GM19328 (cell line): ENCODE measurements around the gene REC114.
"Not testable (repeated sequence)": the region's sequence is repeated elsewhere in the genome, so short reads cannot be mapped to it uniquely, and the experiment has no call there.

Experiments used
- ATAC-seq: cut with Tn5 transposase; IDR thresholded peaks from one replicate; pipeline ENCODE4 v1.9.1; 2021; ENCODE audit warnings: mild to moderate bottlenecking, moderate library complexity; ENCODE audit not compliant: unreplicated experiment

The REC114 gene

GRCh38 chr15:73454096-73454495, 11.1 kb downstream of the REC114 start:
- ATAC-seq: no peak

GRCh38 chr15:73455876-73456275, 12.9 kb downstream of the REC114 start:
- no peak for ATAC-seq

- no peak for ATAC-seq
Observed at GRCh38 chr15:73457334-73457733, 14.4 kb downstream of the REC114 start.

GRCh38 chr15:73460662-73461061, 17.7 kb downstream of the REC114 start:
- no peak for ATAC-seq

- ATAC-seq: no peak
Observed at GRCh38 chr15:73464602-73465001, 21.6 kb downstream of the REC114 start.

GRCh38 chr15:73467758-73468157, 24.8 kb downstream of the REC114 start:
- ATAC-seq: no peak

- ATAC-seq: no peak
Observed at GRCh38 chr15:73474785-73475184, 31.8 kb downstream of the REC114 start.

GRCh38 chr15:73476704-73477216, 33.8 kb downstream of the REC114 start:
- no peak for ATAC-seq

- ATAC-seq: no peak
Observed at GRCh38 chr15:73480050-73480449, 37.1 kb downstream of the REC114 start.

- ATAC-seq: no peak
Observed at GRCh38 chr15:73482166-73482565, 39.2 kb downstream of the REC114 start.

- ATAC-seq: no peak
Observed at GRCh38 chr15:73483053-73483452, 40.1 kb downstream of the REC114 start.

- no peak for ATAC-seq
Observed at GRCh38 chr15:73485372-73485771, 42.4 kb downstream of the REC114 start.

GRCh38 chr15:73485885-73486284, 42.9 kb downstream of the REC114 start:
- ATAC-seq: not testable (repeated sequence)

GRCh38 chr15:73488698-73489097, 45.7 kb downstream of the REC114 start:
- no peak for ATAC-seq

GRCh38 chr15:73493922-73494321, 51.0 kb downstream of the REC114 start:
- no peak for ATAC-seq

GRCh38 chr15:73495181-73495580, 52.2 kb downstream of the REC114 start:
- no peak for ATAC-seq

- ATAC-seq: no peak
Observed at GRCh38 chr15:73500696-73501095, 57.7 kb downstream of the REC114 start.

GRCh38 chr15:73504885-73505284, 61.9 kb downstream of the REC114 start:
- ATAC-seq: no peak

GRCh38 chr15:73515527-73515926, 72.6 kb downstream of the REC114 start:
- ATAC-seq: no peak

GRCh38 chr15:73517566-73517965, 74.6 kb downstream of the REC114 start:
- ATAC-seq: no peak

GRCh38 chr15:73518180-73518862, 75.4 kb downstream of the REC114 start:
- no peak for ATAC-seq

- ATAC-seq: no peak
Observed at GRCh38 chr15:73518876-73519733, 76.1 kb downstream of the REC114 start.
